Frontal cortex (tissue), 4 donors: Measurements from ENCODE around the gene SEMG2. TPM values are rescaled to one million over a fixed set of nuclear protein-coding genes. Genes with fewer than 3 reads are reported as not detected.

Experiments
- DNase-seq, 2 donors: peaks; one replicate each; pipeline ENCODE4 v3.0.0; 2012; ENCODE audit warnings: low spot score in 2 of 2
- FAIRE-seq: peaks from 2 replicates; lab custom pipeline; 2012; peaks lifted over from hg19 to GRCh38; lab: Jason Lieb, UNC
- total RNA-seq: library from RNA; depleted of rRNA; stranded (reverse); fragments of >200 nt; gene quantifications from one replicate; pipeline ENCODE4 v1.2.3, GENCODE V29; 2014
- donor health status: control.
- donor health status: control.
- donor health status: control.

Gene SEMG2
- total RNA-seq, 1 donor from 2014 or later: not detected

DNA sequence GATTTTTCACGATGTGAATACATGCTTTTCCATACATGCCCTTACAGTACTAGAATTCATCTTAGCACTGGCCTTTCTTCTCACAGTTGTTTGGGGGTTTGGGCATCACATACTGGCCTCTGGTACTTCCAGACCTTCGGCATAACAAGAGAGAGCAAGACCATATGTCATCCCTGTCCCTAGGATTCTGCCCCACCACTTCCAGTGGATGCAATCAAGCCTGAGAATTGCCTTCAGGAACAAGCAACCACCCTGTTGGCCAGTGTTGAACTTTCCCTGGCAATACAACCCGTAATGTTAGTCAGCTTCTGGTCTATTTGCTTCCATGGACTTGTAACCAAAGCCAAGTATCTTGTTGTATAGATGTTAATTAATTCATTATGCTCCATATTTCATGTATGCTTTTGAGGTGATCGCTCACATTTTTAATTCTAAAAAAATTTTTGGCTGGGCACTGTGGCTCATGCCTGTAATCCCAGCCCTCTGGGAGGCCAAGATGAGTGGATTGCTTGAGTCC is 48.6 kb downstream of the SEMG2 start:
- FAIRE-seq (no peak), DNase-seq (no peak)

Other genes with a start within 250 kb of the SEMG2 start
- 1.2 TPM for gene KCNS1, start 120.2 kb upstream of the SEMG2 start, total RNA-seq
- not detected for gene WFDC5, start 106.2 kb upstream of the SEMG2 start, total RNA-seq
- gene WFDC12, start 96.9 kb upstream of the SEMG2 start, total RNA-seq: not detected
- gene PI3, start 46.5 kb upstream of the SEMG2 start, total RNA-seq: not detected
- gene SEMG1, start 14.3 kb upstream of the SEMG2 start, total RNA-seq: not detected
- gene SLPI, start 33.2 kb downstream of the SEMG2 start, total RNA-seq: 0.41 TPM
- gene RBPJL, start 85.5 kb downstream of the SEMG2 start, total RNA-seq: not detected
- gene MATN4, start 86.9 kb downstream of the SEMG2 start, total RNA-seq: under 0.01 TPM
- gene SDC4, start 127.1 kb downstream of the SEMG2 start, total RNA-seq: 0.82 TPM
- 25.7 TPM for gene SYS1, start 141.8 kb downstream of the SEMG2 start, total RNA-seq
- gene TP53TG5, start 157.0 kb downstream of the SEMG2 start, total RNA-seq: not detected
- gene DBNDD2, start 186.9 kb downstream of the SEMG2 start, total RNA-seq: 2.9 TPM
- gene PIGT, start 194.8 kb downstream of the SEMG2 start, total RNA-seq: 10.2 TPM
- 3.3 TPM for gene WFDC2, start 248.4 kb downstream of the SEMG2 start, total RNA-seq